ENCODE measurements around the gene ELFN1.

DNA sequence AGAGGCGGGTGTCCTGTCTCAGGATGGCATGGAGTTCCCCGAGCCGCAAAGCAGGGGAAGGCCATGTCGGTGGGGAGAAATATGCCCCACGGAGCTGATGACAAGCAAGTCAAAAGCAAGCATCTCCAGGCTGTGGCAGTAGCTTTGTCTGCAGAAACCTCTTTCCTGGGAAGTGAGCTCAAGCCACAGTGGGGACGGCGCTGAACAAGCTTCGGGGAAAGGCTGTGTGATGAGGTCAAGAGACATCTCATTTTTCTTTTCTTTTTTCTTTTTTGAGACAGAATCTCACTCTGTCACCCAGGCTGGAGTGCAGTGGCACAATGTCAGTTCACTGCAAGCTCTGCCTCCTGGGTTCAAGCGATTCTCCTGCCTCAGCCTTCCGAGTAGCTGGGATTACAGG is 62.6 kb downstream of the ELFN1 start:
- TF ChIP-seq ATF7 (IDR thresholded peaks at IDR 0.05; ENCODE audit: low read depth) (no peak), POLR2A (IDR thresholded peaks at IDR 0.05; ENCODE audit: low read depth, low read length) (no peak), USF2 (IDR thresholded peaks at IDR 0.05; ENCODE audit: borderline replicate concordance, low read depth, low read length) (no peak), EP300 (IDR thresholded peaks at IDR 0.05; ENCODE audit: borderline replicate concordance in 1 of 2, control insufficient read depth in 1 of 2, low read depth in 2 of 2, low read length in 2 of 2) (no peak)
- TF ChIP-seq, protein P1, sequence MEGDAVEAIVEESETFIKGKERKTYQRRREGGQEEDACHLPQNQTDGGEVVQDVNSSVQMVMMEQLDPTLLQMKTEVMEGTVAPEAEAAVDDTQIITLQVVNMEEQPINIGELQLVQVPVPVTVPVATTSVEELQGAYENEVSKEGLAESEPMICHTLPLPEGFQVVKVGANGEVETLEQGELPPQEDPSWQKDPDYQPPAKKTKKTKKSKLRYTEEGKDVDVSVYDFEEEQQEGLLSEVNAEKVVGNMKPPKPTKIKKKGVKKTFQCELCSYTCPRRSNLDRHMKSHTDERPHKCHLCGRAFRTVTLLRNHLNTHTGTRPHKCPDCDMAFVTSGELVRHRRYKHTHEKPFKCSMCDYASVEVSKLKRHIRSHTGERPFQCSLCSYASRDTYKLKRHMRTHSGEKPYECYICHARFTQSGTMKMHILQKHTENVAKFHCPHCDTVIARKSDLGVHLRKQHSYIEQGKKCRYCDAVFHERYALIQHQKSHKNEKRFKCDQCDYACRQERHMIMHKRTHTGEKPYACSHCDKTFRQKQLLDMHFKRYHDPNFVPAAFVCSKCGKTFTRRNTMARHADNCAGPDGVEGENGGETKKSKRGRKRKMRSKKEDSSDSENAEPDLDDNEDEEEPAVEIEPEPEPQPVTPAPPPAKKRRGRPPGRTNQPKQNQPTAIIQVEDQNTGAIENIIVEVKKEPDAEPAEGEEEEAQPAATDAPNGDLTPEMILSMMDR (IDR thresholded peaks at IDR 0.05 in 2 of 3, conservative IDR thresholded peaks at IDR 0.05 in 1 of 3; ENCODE audit: control insufficient read depth in 2 of 3, extremely low read depth in 1 of 3, insufficient read depth in 1 of 3, low read depth in 3 of 3, low read length in 3 of 3), result no peak

Data from GM12878 (cell line).